AG08395 (cell line): ENCODE measurements around the gene RAMACL.

ENCODE experiments used
- DNase-seq: peaks from one replicate; pipeline ENCODE4 v3.0.0; 2012; ENCODE audit warnings: mixed read lengths, low spot score

RAMACL gene

DNA sequence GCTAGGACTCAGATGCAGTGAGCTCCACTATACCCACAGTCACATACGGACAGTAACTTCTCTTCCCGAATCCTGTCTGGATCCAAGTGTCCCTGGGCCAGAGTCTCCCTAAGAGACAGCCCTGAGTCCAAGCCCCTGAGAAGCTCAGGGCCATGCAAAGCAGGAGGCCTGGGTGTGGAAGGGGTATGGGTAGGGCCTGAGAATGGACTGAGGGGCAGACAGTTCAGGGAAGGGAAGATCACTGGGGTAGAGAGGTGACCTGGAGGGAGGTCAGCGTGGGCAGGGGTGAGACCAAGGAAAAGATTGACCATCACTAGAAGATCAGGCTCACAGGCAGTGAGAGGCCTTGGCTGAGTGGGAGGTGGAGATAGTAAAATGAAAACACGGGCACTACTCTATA lies 31.8 kb upstream of the RAMACL start:
- no peak for DNase-seq

GRCh38 chr6:166617359-166617758 lies 30.9 kb upstream of the RAMACL start:
- DNase-seq, result no peak

- DNase-seq, result no peak
These were observed 30.1 kb upstream of the RAMACL start for GRCh38 chr6:166616261-166617238.

GRCh38 chr6:166615059-166615770 lies 28.7 kb upstream of the RAMACL start:
- DNase-seq, result peak; percentile 42

- no peak for DNase-seq
These were observed 28.1 kb upstream of the RAMACL start for GRCh38 chr6:166614589-166614988.

DNA sequence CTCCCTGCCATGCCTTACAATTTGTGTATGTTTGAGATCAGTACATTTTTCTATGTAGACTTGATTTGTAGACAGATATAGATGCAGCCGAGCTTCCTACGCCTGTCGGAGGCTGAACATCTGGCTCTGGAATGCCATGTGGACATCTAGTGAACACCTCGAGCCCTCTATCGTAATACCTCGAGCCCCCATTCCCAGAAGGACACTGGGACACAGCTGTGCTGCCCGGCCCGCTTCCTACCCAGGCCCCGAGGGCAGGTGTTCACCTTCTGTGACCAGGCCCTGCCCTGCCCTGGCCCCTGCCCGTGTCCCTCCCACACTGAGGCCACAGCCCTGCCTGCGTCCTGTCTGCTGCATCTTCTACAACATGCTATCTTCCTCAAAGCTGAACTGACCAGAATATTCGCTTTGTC lies 27.7 kb upstream of the RAMACL start:
- DNase-seq, result no peak

DNA sequence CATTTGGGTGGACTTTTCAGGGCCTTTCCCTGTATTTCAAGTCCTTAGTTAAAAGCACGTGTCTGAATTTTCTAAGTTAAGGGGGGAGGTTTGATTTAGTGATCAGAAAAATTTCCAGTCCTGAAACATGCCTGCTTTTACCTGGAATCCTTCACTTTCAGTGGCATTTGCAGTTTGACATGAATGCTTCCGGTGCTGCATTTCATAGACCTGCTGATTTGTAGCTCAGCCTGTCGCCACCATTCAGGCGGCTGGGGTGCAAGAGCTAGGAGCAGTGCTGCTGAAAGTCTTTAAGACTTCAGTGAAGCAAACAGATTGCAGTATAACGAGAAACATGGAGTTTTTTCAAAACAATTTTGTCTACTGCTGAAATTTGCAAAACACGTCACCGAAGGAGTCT lies 26.5 kb upstream of the RAMACL start:
- DNase-seq, result no peak

DNA sequence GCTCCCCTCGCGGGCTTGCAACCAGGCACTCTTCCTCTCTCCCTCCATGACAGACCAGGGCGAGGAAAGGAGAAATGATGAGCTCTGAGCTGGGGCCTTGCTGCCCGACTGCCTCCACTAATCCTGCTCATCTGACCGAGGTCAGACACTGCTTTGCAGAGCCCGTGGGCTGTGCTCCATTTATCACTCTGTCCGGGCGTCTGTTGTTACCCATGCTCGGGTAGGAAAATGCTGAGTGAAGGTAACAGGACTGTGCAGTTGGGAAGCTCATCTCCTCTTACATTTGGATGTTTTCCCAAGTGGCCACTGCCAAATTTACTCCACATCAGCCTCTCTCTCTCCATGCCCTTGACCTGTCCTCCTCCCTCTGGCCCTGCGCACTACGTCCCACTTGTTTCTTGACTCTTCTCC lies 26.0 kb upstream of the RAMACL start:
- no peak for DNase-seq

DNA sequence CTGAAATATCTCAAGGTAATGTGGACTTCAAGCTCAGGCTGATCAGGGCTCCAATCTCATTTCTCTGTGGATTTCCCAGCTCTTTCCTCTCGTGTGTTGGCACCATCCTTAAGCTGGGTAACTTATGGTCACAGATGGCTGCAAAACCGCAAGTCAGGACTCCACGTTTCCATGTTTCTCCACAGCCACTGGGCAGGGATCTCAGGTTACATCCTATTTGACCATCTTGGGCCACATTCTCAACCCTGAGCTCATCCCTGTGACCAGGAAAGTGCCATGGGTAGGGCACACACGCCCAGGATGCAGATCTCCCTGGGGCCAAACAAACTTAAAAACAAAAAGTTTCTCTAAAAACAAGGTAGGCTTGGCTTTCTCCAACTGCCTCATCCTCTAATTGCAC lies 25.2 kb upstream of the RAMACL start:
- DNase-seq, result no peak

GRCh38 chr6:166610069-166610468 lies 23.6 kb upstream of the RAMACL start:
- no peak for DNase-seq

DNA sequence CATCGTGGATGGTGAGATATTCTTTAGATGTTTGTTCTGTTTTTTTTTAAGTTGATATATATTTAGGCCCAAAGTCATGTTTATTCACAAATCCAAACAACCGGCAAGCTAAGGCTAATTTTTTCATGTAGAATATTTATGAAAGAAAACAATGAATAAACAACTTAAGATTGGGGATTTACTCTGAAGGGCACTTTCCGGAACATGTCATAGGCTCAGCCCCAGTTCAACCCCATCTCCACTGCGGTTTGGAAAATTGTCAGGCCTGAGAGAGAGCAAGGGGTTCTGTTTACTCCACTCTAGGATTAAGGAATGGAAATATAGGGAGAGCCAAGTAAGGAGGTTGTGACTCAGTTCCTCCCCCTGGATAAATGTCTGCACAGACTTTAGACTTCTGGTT lies 22.3 kb upstream of the RAMACL start:
- DNase-seq, result peak; percentile 42

GRCh38 chr6:166605752-166606151 lies 19.3 kb upstream of the RAMACL start:
- no peak for DNase-seq

- no peak for DNase-seq
These were observed 18.4 kb upstream of the RAMACL start for GRCh38 chr6:166604911-166605310.

DNA sequence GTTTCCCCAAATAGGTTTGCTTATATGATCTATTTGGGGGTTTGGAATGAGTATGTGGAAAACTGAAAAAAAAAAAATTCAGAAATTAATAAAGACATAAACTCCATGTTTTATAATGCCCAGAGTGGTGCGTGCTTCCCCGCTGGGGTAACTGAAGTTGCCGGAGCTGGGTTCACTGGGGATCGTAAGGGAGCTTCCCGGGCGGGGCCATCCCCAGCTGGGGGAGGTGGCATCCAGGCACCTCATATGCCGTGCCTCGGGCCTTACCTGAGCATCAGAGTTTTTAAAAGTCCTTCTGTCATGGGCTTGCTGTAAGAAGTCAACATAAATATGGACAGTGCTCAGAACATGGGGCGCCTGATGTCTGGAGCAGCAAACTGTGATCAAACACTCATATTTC lies 17.9 kb upstream of the RAMACL start:
- no peak for DNase-seq

GRCh38 chr6:166603043-166603690 lies 16.7 kb upstream of the RAMACL start:
- DNase-seq, result no peak

GRCh38 chr6:166601956-166602355 lies 15.5 kb upstream of the RAMACL start:
- DNase-seq, result no peak

DNA sequence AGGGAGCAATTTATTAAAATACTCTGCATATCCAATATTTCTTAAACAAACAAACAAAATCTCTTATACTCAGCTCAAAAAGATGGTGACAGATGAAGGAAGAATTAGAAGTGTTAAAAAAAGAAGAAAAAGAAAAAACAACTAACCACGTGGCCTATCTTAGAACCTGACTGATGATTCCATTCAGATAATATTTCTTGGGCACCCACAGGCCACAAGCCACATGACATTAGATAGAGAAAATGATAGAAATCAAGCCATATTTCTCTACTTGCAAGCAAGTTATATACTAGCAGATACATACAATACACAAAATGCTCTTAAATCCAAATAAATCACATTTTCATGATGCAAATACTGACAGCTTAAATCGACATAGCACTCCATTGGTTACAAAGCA lies 14.5 kb upstream of the RAMACL start:
- no peak for DNase-seq

- no peak for DNase-seq
These were observed 12.7 kb upstream of the RAMACL start for GRCh38 chr6:166599205-166599604.

- peak; percentile 83 for DNase-seq
These were observed 12.1 kb upstream of the RAMACL start for GRCh38 chr6:166598441-166599138.

DNA sequence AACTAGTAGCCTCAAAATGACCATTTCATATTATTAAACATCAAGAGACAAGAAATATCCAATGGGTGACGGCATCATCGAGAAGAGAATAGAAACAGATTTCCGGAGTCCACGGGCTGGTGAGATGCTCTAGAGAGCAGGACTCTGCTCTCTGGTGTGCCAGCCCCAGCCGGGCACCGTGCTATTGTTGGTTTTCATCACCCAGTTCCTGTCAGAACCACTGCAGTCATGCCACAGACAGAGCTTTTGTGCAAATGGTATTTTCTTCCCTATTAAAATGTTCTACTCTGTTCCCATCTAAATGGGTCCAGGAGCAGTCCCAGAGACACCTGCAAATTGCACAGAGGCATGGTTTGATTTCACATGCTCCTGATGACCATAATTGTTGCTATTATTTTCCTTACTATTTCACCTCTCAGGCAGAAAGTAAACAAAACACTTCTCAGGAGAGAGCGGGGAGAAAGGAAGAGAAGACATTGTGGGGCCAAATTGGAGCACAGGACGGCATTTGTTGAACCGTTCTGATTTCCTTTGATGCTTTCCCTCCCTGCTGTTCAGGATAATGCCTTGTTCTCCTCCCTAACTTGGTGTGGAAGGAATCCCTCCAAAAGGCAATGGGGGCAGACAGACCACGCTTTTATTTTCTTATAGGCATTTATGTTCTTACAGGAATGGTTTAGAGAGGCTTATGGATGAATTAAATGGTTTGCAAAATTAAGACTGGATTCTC lies 11.4 kb upstream of the RAMACL start:
- DNase-seq, result no peak

DNA sequence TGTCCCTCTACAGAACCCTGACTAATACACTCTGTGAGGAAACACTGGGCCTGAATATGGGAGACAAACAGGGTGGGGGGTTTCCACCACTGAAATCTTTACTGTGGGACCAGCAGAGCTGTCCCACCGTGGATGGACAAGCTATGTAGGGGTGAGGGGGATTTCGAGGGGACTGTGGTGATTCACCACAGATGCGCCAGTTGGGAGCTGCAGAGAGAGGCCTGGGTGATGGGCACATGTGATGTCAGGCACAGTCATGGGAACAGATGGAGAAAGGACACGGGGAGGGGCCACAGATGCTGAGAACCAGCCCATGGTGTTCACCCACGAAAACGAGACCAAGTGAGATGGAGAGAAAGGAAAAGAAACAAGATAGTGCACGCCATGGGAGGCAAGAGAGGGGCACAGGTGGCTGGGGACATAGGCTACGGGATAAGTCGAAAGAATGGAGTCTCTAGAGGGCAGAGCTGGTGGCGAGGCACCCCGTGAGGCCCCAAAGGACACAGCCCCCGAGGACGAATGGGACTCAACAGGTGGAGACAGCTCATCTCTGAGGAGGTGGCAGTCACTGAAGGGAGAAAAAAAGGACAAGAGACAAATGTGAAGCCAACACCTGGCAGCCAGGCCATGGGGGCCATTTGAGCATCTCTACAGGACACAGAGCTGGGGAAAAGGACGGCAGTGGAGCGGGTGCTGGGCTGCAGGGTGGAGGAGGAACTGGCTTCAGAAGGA lies 10.5 kb upstream of the RAMACL start:
- DNase-seq, result no peak
